Measurements from ENCODE around the gene DIDO1. TPM values are rescaled to one million over a fixed set of nuclear protein-coding genes. Genes with fewer than 3 reads are reported as not detected.

Gene DIDO1
- total and polyA plus RNA-seq, 2 donors (not counting 1 experiment from before 2014, with no cell fraction given), result 25.9 to 33.2 TPM

- no peaks in the 10 kb centered on the region for H3K79me2 ChIP-seq (ENCODE audit: control insufficient read depth, insufficient read depth, low read length)
- no peak for TF ChIP-seq CTCF (conservative IDR thresholded peaks at IDR 0.05 in 1 of 2, IDR thresholded peaks at IDR 0.05 in 1 of 2; ENCODE audit: low read depth in 1 of 2, low read length in 2 of 2)
- TF ChIP-seq EZH2 (IDR thresholded peaks at IDR 0.05; ENCODE audit: low read length, missing control alignments), result no peak
Observed at GRCh38 chr20:62951143-62951895, 25.0 kb upstream of the DIDO1 start.

GRCh38 chr20:62950741-62951140 lies 24.4 kb upstream of the DIDO1 start:
- H2AFZ ChIP-seq (ENCODE audit: low read length), result no peak overlapping the region
- no peak overlapping the region for H3K4me2 ChIP-seq (ENCODE audit: extremely low read depth, insufficient read depth, low read length)
- H3K79me2 ChIP-seq (ENCODE audit: control insufficient read depth, insufficient read depth, low read length), result no peaks in the 10 kb centered on the region
- peaks cover 7% of the 10 kb centered on the region for H3K4me1 ChIP-seq (ENCODE audit: control insufficient read depth, extremely low read depth, insufficient read depth, low read length)
- H3K9me3 ChIP-seq (ENCODE audit: control insufficient read depth, insufficient read depth, low read depth, low read length), result no peaks in the 10 kb centered on the region
- H3K36me3 ChIP-seq (ENCODE audit: control insufficient read depth, insufficient read depth, low read length), result peaks cover 10% of the 10 kb centered on the region
- no peak overlapping the region for H3K9ac ChIP-seq (ENCODE audit: insufficient read depth, low read length)
- TF ChIP-seq EZH2 (IDR thresholded peaks at IDR 0.05; ENCODE audit: low read length, missing control alignments), result no peak
- TF ChIP-seq CTCF (conservative IDR thresholded peaks at IDR 0.05 in 1 of 2, IDR thresholded peaks at IDR 0.05 in 1 of 2; ENCODE audit: low read depth in 1 of 2, low read length in 2 of 2), result no peak
- H3K27ac ChIP-seq (ENCODE audit: insufficient read depth, low read length), result no peak overlapping the region
- no peaks in the 10 kb centered on the region for H3K27me3 ChIP-seq (ENCODE audit: control insufficient read depth, insufficient read depth, low read length)
- no peak for DNase-seq (ENCODE audit: low read depth in 2 of 2)
- no peaks in the 10 kb centered on the region for H4K20me1 ChIP-seq (ENCODE audit: control insufficient read depth, extremely low read depth, insufficient read depth, low read length)
- H3K4me3 ChIP-seq (replicated peaks in 1 of 4; ENCODE audit: control extremely low read depth in 1 of 4, insufficient read depth in 1 of 4, low read depth in 3 of 4, low read length in 4 of 4), result no peak overlapping the region

More at GRCh38 chr20:62951143-62951895, 25.0 kb upstream of the DIDO1 start:
- Histone ChIP-seq H3K4me1 (ENCODE audit: control insufficient read depth, extremely low read depth, insufficient read depth, low read length) (peaks cover 7% of the 10 kb centered on the region), H3K9me3 (ENCODE audit: control insufficient read depth, insufficient read depth, low read depth, low read length) (no peaks in the 10 kb centered on the region), H4K20me1 (ENCODE audit: control insufficient read depth, extremely low read depth, insufficient read depth, low read length) (no peaks in the 10 kb centered on the region), H3K4me3 (replicated peaks in 1 of 4; ENCODE audit: control extremely low read depth in 1 of 4, insufficient read depth in 1 of 4, low read depth in 3 of 4, low read length in 4 of 4) (no peak overlapping the region), H2AFZ (ENCODE audit: low read length) (no peak overlapping the region), H3K27ac (ENCODE audit: insufficient read depth, low read length) (no peak overlapping the region), H3K36me3 (ENCODE audit: control insufficient read depth, insufficient read depth, low read length) (peaks cover 5% of the 10 kb centered on the region), H3K27me3 (ENCODE audit: control insufficient read depth, insufficient read depth, low read length) (no peaks in the 10 kb centered on the region), H3K4me2 (ENCODE audit: extremely low read depth, insufficient read depth, low read length) (no peak overlapping the region), H3K9ac (ENCODE audit: insufficient read depth, low read length) (no peak overlapping the region)
- no peak for DNase-seq (ENCODE audit: low read depth in 2 of 2)

DNA sequence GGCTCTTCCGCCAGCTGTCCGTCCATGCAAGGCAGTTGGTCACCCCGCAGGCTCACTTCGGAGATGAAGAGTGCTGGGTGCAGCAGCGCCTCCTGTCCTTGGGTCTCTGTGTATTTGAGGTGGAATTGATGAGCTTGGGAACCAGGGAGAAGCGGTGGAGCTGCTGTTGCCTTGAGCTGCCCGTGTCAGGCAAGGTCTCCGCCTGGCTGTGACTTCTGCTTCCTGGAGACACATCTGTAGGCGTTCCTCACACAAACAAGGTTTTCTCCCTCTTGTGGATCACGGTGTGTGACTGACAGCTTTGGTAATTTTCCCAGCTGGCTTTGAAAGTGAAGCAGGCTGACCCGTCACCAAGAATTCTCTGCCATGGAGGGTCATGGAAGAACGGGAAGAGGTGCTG lies 23.7 kb upstream of the DIDO1 start:
- DNase-seq (ENCODE audit: low read depth in 2 of 2), result no peak
- no peak for TF ChIP-seq EZH2 (IDR thresholded peaks at IDR 0.05; ENCODE audit: low read length, missing control alignments)
- no peak for TF ChIP-seq CTCF (conservative IDR thresholded peaks at IDR 0.05 in 1 of 2, IDR thresholded peaks at IDR 0.05 in 1 of 2; ENCODE audit: low read depth in 1 of 2, low read length in 2 of 2)
- Histone ChIP-seq H4K20me1 (ENCODE audit: control insufficient read depth, extremely low read depth, insufficient read depth, low read length) (no peaks in the 10 kb centered on the region), H3K27me3 (ENCODE audit: control insufficient read depth, insufficient read depth, low read length) (no peaks in the 10 kb centered on the region), H3K9me3 (ENCODE audit: control insufficient read depth, insufficient read depth, low read depth, low read length) (no peaks in the 10 kb centered on the region), H3K27ac (ENCODE audit: insufficient read depth, low read length) (no peak overlapping the region), H3K9ac (ENCODE audit: insufficient read depth, low read length) (no peak overlapping the region), H3K79me2 (ENCODE audit: control insufficient read depth, insufficient read depth, low read length) (no peaks in the 10 kb centered on the region), H3K4me2 (ENCODE audit: extremely low read depth, insufficient read depth, low read length) (no peak overlapping the region), H3K36me3 (ENCODE audit: control insufficient read depth, insufficient read depth, low read length) (peaks cover 12% of the 10 kb centered on the region), H3K4me3 (replicated peaks in 1 of 4; ENCODE audit: control extremely low read depth in 1 of 4, insufficient read depth in 1 of 4, low read depth in 3 of 4, low read length in 4 of 4) (no peak overlapping the region), H2AFZ (ENCODE audit: low read length) (no peak overlapping the region), H3K4me1 (ENCODE audit: control insufficient read depth, extremely low read depth, insufficient read depth, low read length) (peaks cover 7% of the 10 kb centered on the region)
